Gastroesophageal sphincter (tissue), 4 donors: Measurements from ENCODE around the gene DCAF10. TPM values are rescaled to one million over a fixed set of nuclear protein-coding genes. Genes with fewer than 3 reads are reported as not detected.
A peak's percentile ranks its signal among the peaks of the same experiment; 100 is the strongest.

Source experiments
- ATAC-seq: fragments of 150-250 bp; one replicate; pipeline ENCODE4 v1.9.1; 2016; ENCODE audit warnings: mild to moderate bottlenecking, moderate library complexity
- H3K27ac ChIP-seq, 4 donors: fragments of 200-600 bp; sonication (generic) in 3 of 4; 1 replicate in 3 of 4; 2 replicates in 1 of 4; pipeline ENCODE4 v1.5.1; 2016 to 2019
- H3K27me3 ChIP-seq: fragments of 200-600 bp; sonication (generic); one replicate; pipeline ENCODE4 v1.5.1; 2019
- H3K36me3 ChIP-seq, 2 donors: fragments of 200-600 bp; sonication (generic); one replicate each; pipeline ENCODE4 v1.5.1; 2019; ENCODE audit warnings: control low read depth in 1 of 2
- H3K4me1 ChIP-seq, 3 donors: fragments of 200-600 bp; sonication (generic); 1 replicate in 2 of 3; 2 replicates in 1 of 3; pipeline ENCODE4 v1.5.1; 2016 to 2019; ENCODE audit warnings: control low read depth in 2 of 3
- H3K4me3 ChIP-seq, 2 donors: fragments of 200-600 bp; sonication (generic); one replicate each; pipeline ENCODE4 v1.5.1; 2019; ENCODE audit warnings: mild to moderate bottlenecking in 1 of 2, moderate library complexity in 1 of 2
- H3K9me3 ChIP-seq, 3 donors: fragments of 200-600 bp; sonication (generic); one replicate each; pipeline ENCODE4 v1.5.1; 2017 to 2019; ENCODE audit warnings: control low read depth in 2 of 3
- EP300 ChIP-seq: sonication (generic); formaldehyde crosslinking; IDR thresholded peaks from one replicate; pipeline ENCODE4 v1.6.1; 2017; ENCODE audit warnings: antibody characterized with exemption, mild to moderate bottlenecking
- POLR2A ChIP-seq, 2 donors: fragments of 450-650 bp; IDR thresholded peaks; one replicate each; pipeline ENCODE4 v1.6.1; 2017; ENCODE audit warnings: antibody characterized with exemption in 2 of 2, mild to moderate bottlenecking in 2 of 2, moderate library complexity in 1 of 2
- POLR2AphosphoS5 ChIP-seq: sonication (generic); formaldehyde crosslinking; IDR thresholded peaks from one replicate; pipeline ENCODE4 v1.6.1; 2017; ENCODE audit warnings: antibody characterized with exemption
- WGBS, 2 donors: methylation state at CpG; one replicate each; pipeline ENCODE4 v1.1.5; 2018; ENCODE audit warnings: low coverage in 1 of 2; 5-methylcytosine and 5-hydroxymethylcytosine counted together
- total RNA-seq, 4 donors: library from RNA; depleted of rRNA; stranded (reverse); fragments of >200 nt; gene quantifications; one replicate each; pipeline ENCODE4 v1.1.0, GENCODE V29; 2016
- TF ChIP-seq, protein P1 (sequence below), 4 experiments: fragments of 200-600 bp in 2 of 4; fragments of 450-650 bp in 2 of 4; sonication (generic) in 1 of 4; IDR thresholded peaks; one replicate each; pipeline ENCODE4 v1.5.1; 2017 to 2019; ENCODE audit warnings: antibody characterized with exemption in 4 of 4, mild to moderate bottlenecking in 2 of 4, moderate library complexity in 2 of 4

Gene DCAF10
- total RNA-seq, 4 donors from 2014 or later = 20.6 to 37.4 (median 30.1) TPM

GRCh38 chr9:37910271-37910670, 109.7 kb downstream of the DCAF10 start:
- H3K36me3 ChIP-seq = no peaks in the 10 kb centered on the region
- TF ChIP-seq, protein P1, sequence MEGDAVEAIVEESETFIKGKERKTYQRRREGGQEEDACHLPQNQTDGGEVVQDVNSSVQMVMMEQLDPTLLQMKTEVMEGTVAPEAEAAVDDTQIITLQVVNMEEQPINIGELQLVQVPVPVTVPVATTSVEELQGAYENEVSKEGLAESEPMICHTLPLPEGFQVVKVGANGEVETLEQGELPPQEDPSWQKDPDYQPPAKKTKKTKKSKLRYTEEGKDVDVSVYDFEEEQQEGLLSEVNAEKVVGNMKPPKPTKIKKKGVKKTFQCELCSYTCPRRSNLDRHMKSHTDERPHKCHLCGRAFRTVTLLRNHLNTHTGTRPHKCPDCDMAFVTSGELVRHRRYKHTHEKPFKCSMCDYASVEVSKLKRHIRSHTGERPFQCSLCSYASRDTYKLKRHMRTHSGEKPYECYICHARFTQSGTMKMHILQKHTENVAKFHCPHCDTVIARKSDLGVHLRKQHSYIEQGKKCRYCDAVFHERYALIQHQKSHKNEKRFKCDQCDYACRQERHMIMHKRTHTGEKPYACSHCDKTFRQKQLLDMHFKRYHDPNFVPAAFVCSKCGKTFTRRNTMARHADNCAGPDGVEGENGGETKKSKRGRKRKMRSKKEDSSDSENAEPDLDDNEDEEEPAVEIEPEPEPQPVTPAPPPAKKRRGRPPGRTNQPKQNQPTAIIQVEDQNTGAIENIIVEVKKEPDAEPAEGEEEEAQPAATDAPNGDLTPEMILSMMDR (IDR thresholded peaks at IDR 0.05) = no peak
- TF ChIP-seq EP300 = no peak
- TF ChIP-seq POLR2A (IDR thresholded peaks at IDR 0.05) = no peak
- no peak for TF ChIP-seq POLR2AphosphoS5
- peaks cover 0 to 9% (median 0%) of the 10 kb centered on the region in 3 donors for H3K4me1 ChIP-seq
- no peaks in the 10 kb centered on the region for H3K9me3 ChIP-seq
- WGBS, 2 donors = 85 to 86% methylated on average over 3 of the region's 4 CpGs
- no peak overlapping the region for H3K4me3 ChIP-seq
- H3K27ac ChIP-seq = no peak overlapping the region
- no peaks in the 10 kb centered on the region for H3K27me3 ChIP-seq
- ATAC-seq = no peak

- Histone ChIP-seq H3K4me3 (no peak overlapping the region), H3K27ac (no peak overlapping the region), H3K36me3 (no peaks in the 10 kb centered on the region), H3K9me3 (no peaks in the 10 kb centered on the region), H3K4me1 (peaks cover 0 to 11% (median 3%) of the 10 kb centered on the region in 3 donors), H3K27me3 (no peaks in the 10 kb centered on the region)
- TF ChIP-seq, protein P1 (IDR thresholded peaks at IDR 0.05) = no peak
- no peak for TF ChIP-seq POLR2AphosphoS5
- TF ChIP-seq EP300 = no peak
- no peak for TF ChIP-seq POLR2A (IDR thresholded peaks at IDR 0.05)
- no peak for ATAC-seq
- WGBS, 2 donors = 38% methylated on average over 5 of the region's 6 CpGs; no CpG with 5 or more reads in 1 of the 2 donors
These were observed 110.7 kb downstream of the DCAF10 start for GRCh38 chr9:37911271-37911681.

GRCh38 chr9:37913480-37914153, 113.0 kb downstream of the DCAF10 start:
- H3K36me3 ChIP-seq = peaks cover 0 to 14% of the 10 kb centered on the region in 2 donors
- no peak for TF ChIP-seq POLR2A (IDR thresholded peaks at IDR 0.05)
- TF ChIP-seq, protein P1 (IDR thresholded peaks at IDR 0.05) = peak in 3 of 4 experiments; percentile 97 to 98 (median 97)
- peaks cover 0 to 33% (median 9%) of the 10 kb centered on the region in 3 donors for H3K4me1 ChIP-seq
- no peaks in the 10 kb centered on the region for H3K27me3 ChIP-seq
- 20 to 53% methylated on average over 3 to 5 of the region's 11 CpGs for WGBS, 2 donors
- H3K4me3 ChIP-seq = no peak overlapping the region
- ATAC-seq = peak; percentile 63
- H3K27ac ChIP-seq = no peak overlapping the region
- no peaks in the 10 kb centered on the region for H3K9me3 ChIP-seq

DNA sequence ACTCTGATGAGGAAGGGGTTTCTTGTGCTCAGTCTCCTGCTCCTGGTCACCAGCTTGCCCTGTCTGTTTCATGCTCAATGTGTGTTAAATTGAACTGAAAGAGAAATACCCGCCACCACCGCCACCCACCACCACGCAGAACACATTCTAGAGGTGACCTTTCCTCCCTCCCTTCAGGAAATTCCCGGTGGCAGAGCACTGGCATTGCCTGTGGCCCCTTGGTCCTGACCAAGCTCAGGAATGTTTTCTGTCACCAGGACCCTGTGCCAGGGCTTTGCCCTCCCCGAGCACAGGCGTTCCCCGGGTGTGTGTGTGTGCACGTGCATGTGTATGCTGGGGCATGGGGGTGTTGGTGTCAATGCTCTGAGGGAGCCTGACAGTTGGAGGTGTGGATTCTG, 113.6 kb downstream of the DCAF10 start:
- ATAC-seq = no peak
- H3K36me3 ChIP-seq = peaks cover 0 to 19% of the 10 kb centered on the region in 2 donors
- no peaks in the 10 kb centered on the region for H3K9me3 ChIP-seq
- H3K4me3 ChIP-seq = no peak overlapping the region
- no peak overlapping the region for H3K27ac ChIP-seq
- no CpG with 5 or more reads among the region's 8 CpGs for WGBS, 2 donors
- H3K27me3 ChIP-seq = no peaks in the 10 kb centered on the region
- peaks cover 0 to 37% (median 9%) of the 10 kb centered on the region in 3 donors for H3K4me1 ChIP-seq
- TF ChIP-seq EP300 (no peak), POLR2A (IDR thresholded peaks at IDR 0.05) (no peak), POLR2AphosphoS5 (no peak)
- TF ChIP-seq, protein P1 (IDR thresholded peaks at IDR 0.05) = no peak

DNA sequence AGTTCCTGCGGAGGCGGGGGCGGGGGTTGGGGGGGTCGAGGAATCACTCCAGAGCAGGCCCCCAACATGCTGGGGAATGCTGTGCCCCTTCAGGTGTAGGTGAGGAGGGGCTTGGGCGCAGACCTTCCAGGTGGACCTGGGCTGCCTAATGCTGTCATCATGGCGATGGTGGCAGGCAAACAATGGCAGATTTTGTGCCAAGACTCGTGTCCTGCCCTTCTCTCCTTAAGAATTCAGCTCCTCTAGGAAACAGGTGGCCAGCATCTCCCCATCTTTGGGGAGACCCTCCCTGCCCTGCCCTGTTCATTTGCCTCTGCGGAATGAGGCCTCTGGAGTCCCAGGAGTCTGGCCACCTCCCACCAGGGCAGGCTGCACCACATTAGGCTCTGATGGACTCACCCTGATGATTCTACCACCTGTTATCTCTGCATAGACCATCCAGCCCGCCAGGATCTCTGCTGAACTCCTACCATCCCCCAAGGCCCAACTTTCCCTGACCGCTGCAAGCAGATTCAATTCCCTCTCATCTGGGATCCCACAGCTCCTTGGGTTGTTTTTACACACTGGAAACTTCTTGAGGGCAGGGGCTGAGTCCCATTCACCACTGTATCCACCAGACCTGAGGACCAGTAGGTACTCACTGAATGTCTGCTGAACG, 114.2 kb downstream of the DCAF10 start:
- H3K4me3 ChIP-seq = no peak overlapping the region
- ATAC-seq = no peak
- WGBS, 2 donors = 75 to 100% methylated on average over 2 to 7 of the region's 11 CpGs
- H3K27me3 ChIP-seq = no peaks in the 10 kb centered on the region
- TF ChIP-seq POLR2AphosphoS5 (no peak), EP300 (no peak), POLR2A (IDR thresholded peaks at IDR 0.05) (no peak)
- TF ChIP-seq, protein P1 (IDR thresholded peaks at IDR 0.05) = no peak
- H3K36me3 ChIP-seq = peaks cover 0 to 26% of the 10 kb centered on the region in 2 donors
- no peaks in the 10 kb centered on the region for H3K9me3 ChIP-seq
- H3K4me1 ChIP-seq = peaks cover 0 to 37% (median 9%) of the 10 kb centered on the region in 3 donors
- no peak overlapping the region for H3K27ac ChIP-seq
